GM18870 (cell line): ENCODE measurements around the gene HBZ.
"Not testable (repeated sequence)": the region's sequence is repeated elsewhere in the genome, so short reads cannot be mapped to it uniquely, and the experiment has no call there.

Experiments
- ATAC-seq: cut with Tn5 transposase; IDR thresholded peaks from one replicate; pipeline ENCODE4 v1.9.1; 2021; ENCODE audit warnings: moderate library complexity; ENCODE audit not compliant: unreplicated experiment

Gene HBZ

DNA sequence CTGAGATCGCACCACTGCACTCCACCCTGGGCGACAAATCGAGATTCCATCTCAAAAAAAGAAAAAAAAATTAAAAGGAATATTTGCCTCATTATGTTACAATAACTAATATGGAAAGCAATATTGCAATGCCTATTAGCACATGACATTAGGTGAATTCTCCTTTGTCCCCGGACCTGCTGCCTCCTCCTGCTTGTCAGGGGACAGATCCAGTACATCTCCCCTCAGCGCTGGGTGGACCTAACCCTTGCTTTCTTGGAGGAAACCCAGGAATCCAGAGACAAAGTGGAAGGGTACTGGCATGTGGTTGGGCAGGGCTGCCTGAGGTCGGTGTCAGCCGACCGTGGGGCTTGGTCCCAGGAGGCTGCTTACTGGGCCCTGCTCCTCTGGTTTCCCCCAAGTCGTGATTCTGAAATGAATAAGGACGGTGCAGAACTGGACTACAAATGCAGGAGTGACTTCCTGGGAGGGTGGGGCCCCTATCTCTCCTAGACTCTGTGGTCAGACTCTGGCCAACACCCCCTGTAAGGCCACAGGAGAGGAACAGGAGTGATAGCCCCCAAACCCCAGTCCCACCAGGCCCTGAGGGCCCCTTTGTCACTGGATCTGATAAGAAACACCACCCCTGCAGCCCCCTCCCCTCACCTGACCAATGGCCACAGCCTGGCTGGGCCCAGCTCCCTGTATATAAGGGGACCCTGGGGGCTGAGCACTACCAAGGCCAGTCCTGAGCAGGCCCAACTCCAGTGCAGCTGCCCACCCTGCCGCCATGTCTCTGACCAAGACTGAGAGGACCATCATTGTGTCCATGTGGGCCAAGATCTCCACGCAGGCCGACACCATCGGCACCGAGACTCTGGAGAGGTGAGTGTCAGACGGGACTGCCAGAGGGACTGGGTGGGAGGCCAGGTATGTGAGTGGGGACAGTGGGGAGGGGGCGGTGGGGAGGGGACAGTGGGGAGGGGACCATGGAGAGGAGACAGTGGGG is at the start of gene HBZ:
Gene HBZ, plus strand, starts transcription at position 504 of the 988 bp plus-strand sequence. Its CDS starts 266 bp downstream, at position 770.
- ATAC-seq: no peak

DNA sequence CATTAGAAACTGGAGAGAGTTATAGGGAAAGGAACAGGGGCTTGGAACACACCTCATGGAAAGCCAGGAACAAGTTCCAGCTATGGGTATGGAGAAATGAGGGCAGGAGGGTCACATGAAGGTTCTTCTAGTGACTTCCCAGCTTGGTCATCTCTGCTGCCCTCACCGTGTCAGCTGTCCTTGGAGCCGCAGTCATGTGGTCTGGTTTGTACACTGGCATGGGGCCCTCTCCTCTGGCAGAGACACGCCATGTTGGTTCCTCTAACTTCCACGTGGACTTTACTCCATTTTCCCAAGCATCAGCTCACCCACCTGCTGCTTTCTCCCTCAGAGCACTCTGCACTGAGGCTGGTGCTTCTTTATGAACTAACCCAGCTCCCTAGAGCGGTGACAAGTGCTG is 48.1 kb upstream of the HBZ start:
- ATAC-seq: no peak

DNA sequence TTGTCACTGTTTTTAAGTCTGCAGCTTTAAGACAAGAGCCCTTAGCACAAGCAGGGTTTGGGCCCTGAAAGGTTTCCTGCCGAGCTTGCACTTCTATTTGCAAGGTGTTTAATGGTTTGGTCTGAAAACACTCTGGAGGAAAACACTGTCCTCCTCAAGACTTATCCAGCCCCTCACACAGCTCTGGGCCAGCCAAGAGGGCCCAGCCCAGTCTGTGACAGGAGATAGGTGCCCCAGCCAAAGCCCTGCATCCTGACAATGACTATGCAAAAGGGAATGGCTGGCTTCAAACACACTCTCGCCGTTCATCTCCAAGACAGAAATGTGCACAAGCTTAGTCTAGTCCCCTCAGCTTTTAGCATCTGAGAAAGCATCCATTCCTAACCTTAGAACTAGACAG is 47.5 kb upstream of the HBZ start:
- ATAC-seq: no peak

GRCh38 chr16:105521-105920 is 46.9 kb upstream of the HBZ start:
- ATAC-seq: no peak

DNA sequence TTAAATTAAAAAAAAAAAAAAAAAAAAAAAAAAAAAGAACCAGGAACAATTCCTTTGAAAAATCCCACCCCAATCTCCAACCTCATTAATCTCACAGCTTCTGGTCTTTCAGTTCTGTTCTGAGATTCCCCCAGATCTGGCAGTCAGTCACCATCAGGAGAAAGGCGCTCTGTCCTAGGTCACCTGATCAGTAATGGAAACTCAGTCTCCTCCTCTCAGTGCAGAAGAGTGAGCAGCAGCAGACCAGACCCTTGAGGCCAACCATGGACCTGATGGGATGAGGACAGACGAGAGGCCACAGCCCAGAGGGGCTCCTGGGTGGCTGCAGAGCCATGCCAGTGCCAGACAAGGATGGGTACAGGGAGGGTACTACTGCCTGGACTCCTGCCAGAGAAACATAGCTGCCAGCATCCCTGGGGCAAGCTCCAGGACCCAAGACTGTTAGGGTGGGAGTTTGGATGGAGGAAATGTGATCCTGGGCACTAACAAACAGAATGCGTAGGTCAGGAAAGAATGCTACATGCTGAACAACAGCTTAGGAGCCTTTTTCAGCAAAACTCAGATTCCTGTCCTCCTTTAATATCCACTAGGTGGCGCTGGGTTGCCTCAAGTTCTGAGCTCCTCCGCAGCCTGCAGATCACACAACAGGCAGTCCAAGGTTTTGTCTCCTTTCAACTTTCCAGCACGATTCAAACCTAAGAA is 45.7 kb upstream of the HBZ start:
- ATAC-seq: no peak

DNA sequence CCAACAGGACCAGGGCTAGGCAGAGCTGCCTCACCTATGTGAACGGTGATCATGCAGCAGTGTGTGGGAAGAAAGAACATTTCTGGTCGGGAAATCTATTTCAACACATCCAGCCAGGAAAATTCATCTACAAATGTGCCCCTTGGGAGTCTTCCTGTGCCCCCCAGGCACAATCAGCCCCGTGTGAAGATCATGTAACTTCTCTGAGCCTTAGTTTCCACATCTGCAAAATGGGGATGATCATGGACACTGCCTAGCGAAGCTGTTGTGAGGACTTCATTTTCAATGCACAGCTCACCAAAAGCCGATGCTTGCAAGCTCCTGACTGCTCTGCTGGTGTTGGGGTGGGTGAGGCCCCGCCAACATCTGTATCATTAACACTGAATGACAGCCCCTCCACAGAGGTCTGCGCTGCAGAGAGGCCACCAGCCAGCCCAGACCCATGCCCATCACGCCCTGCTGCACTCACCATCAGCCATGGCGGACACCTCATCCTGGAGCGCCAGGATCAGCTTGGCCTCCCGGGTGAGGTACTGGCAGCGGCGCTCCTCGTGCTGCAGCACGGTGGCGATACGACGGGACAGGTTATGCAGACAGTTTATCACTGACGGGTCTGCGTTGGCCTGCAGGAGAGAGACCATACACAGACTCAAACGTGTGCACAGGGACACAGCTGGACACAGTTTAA is 40.1 kb upstream of the HBZ start:
- no peak for ATAC-seq

- ATAC-seq: no peak
Observed at GRCh38 chr16:114327-114726, 38.1 kb upstream of the HBZ start.

DNA sequence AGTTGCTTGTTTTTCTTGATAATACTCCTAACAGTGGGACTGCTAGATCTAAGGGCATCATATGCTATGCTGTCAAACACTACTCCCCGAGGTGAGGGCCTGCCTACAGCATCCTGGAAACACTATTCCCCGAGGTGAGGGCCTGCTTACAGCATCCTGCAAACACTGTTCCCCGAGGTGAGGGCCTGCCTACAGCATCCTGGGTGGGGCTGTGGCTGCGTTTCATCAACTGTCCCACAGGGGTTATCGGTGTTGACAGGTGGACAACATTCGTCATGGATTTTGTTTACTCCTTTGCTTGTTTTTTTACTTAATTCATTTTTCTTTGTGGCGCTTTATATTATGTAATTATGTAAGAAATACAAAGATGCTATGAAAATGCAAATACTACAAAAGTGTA is 36.4 kb upstream of the HBZ start:
- ATAC-seq: no peak

- ATAC-seq: no peak
Observed at GRCh38 chr16:117379-118365, 34.8 kb upstream of the HBZ start.

DNA sequence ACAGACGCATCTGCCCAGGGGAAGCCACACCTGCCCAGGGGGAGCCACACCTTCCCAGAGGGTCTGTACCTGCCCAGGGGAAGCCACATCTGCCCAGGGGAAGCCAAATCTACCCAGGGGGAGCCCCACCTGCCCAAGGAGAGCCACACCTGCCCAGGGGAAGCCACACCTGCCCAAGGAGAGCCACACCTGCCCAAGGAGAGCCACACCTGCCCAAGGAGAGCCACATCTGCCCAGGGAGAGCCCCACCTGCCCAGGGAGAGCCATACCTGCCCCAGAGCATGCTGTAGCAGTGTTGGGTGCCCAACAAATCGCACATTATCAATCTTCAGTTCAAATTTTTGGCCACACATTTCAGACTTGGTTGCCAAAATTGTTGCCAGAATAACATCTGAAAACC is 33.6 kb upstream of the HBZ start:
- ATAC-seq: no peak

- no peak for ATAC-seq
Observed at GRCh38 chr16:119295-119694, 33.1 kb upstream of the HBZ start.

- no peak for ATAC-seq
Observed at GRCh38 chr16:119835-120491, 32.5 kb upstream of the HBZ start.

- no peak for ATAC-seq
Observed at GRCh38 chr16:120756-121155, 31.7 kb upstream of the HBZ start.

GRCh38 chr16:122361-122760 is 30.1 kb upstream of the HBZ start:
- ATAC-seq: no peak

GRCh38 chr16:123558-124350 is 28.7 kb upstream of the HBZ start:
- ATAC-seq: not testable (repeated sequence)

DNA sequence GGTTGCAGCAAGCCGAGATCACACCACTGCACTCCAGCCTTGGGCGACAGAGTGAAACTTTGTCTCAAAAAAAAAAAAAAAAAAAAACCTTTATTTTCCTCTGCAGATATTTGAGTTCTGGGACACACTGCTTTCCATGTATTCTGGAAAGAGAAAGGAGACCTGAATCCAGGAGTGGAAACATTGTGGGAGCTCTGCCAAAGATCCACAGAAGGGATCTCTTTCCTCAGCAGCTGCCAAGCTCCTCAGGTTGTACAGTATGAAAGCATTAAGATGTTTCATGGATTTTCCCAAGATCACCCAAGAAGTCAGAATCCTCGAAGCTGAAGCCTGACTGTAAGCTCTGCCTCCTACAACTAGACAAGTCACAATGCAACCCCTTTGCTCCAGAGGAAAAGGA is 27.4 kb upstream of the HBZ start:
- ATAC-seq: no peak

DNA sequence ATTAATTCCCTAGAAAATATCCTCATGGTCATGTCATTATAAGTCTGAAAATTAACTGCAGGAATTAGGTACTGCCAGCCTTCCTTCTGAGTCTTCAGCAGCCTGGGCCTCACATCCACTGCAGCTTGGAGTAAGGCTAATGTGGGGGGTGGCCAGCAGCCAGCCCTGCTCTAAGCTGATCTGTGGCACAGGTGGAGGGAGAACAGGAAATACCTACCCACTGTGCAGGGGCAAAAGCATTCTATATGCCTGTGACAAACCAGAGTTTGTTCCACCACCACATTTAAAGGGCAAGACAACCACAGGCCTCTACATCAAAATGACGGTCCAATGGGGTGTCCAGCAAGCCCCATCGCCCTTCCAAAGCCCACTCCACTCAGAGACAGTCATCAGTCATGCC is 23.4 kb upstream of the HBZ start:
- no peak for ATAC-seq

GRCh38 chr16:130533-131173 is 21.8 kb upstream of the HBZ start:
- ATAC-seq: no peak

GRCh38 chr16:132120-132519 is 20.3 kb upstream of the HBZ start:
- ATAC-seq: no peak
